ENCODE results near the gene MYBPC2.

GRCh38 chr19:50449236-50449899, 16.7 kb downstream of the MYBPC2 start:
- TF ChIP-seq EZH2 (IDR thresholded peaks at IDR 0.05; ENCODE audit: borderline replicate concordance, low read length) = no peak
- TF ChIP-seq CTCF (conservative IDR thresholded peaks at IDR 0.05 in 1 of 2, IDR thresholded peaks at IDR 0.05 in 1 of 2; ENCODE audit: extremely low read depth in 1 of 2, insufficient read depth in 1 of 2, low read depth in 1 of 2, low read length in 2 of 2) = no peak
